Ureter (tissue), 1 donor: Measurements from ENCODE around the gene KCNK18. TPM values are rescaled to one million over a fixed set of nuclear protein-coding genes. Genes with fewer than 3 reads are reported as not detected.
"Not testable (repeated sequence)": the region's sequence is repeated elsewhere in the genome, so short reads cannot be mapped to it uniquely, and the experiment has no call there.

Experiments used
- DNase-seq: peaks from one replicate; pipeline ENCODE4 v3.0.0-alpha.2; 2020; ENCODE audit warnings: low spot score
- total RNA-seq: library from RNA; stranded (reverse); gene quantifications from one replicate; pipeline ENCODE4 v1.2.4, GENCODE V29; 2023
- donor health status: DM: yes; HTN: yes; CAD: no.

Gene KCNK18
- total RNA-seq, 1 donor from 2014 or later: not detected

GRCh38 chr10:117221156-117221711 is 23.9 kb downstream of the KCNK18 start:
- no peak for DNase-seq

GRCh38 chr10:117222552-117222951 is 25.3 kb downstream of the KCNK18 start:
- DNase-seq: no peak

- DNase-seq: no peak
Observed at GRCh38 chr10:117222976-117223692, 25.8 kb downstream of the KCNK18 start.

GRCh38 chr10:117223693-117224430 is 26.6 kb downstream of the KCNK18 start:
- no peak for DNase-seq

GRCh38 chr10:117224881-117225280 is 27.6 kb downstream of the KCNK18 start:
- no peak for DNase-seq

GRCh38 chr10:117226813-117227451 is 29.6 kb downstream of the KCNK18 start:
- DNase-seq: no peak

- DNase-seq: no peak
Observed at GRCh38 chr10:117228210-117228609, 30.9 kb downstream of the KCNK18 start.

GRCh38 chr10:117230107-117230506 is 32.8 kb downstream of the KCNK18 start:
- DNase-seq: not testable (repeated sequence)

- no peak for DNase-seq
Observed at GRCh38 chr10:117237401-117237991, 40.2 kb downstream of the KCNK18 start.

- no peak for DNase-seq
Observed at GRCh38 chr10:117239051-117239450, 41.8 kb downstream of the KCNK18 start.

GRCh38 chr10:117239721-117240620 is 42.7 kb downstream of the KCNK18 start:
- DNase-seq: no peak

- no peak for DNase-seq
Observed at GRCh38 chr10:117240621-117241529, 43.6 kb downstream of the KCNK18 start, which contains the start of gene SLC18A2. SLC18A2 (plus strand) TSS chr10:117241114; CDS start chr10:117241694, 580 bp downstream.

GRCh38 chr10:117241541-117242462 is 44.5 kb downstream of the KCNK18 start:
- DNase-seq: no peak

GRCh38 chr10:117242463-117242832 is 45.2 kb downstream of the KCNK18 start:
- no peak for DNase-seq

GRCh38 chr10:117246997-117247671 is 49.8 kb downstream of the KCNK18 start:
- no peak for DNase-seq

- no peak for DNase-seq
Observed at GRCh38 chr10:117248750-117249465, 51.6 kb downstream of the KCNK18 start.

- no peak for DNase-seq
Observed at GRCh38 chr10:117249493-117250093, 52.3 kb downstream of the KCNK18 start.
